SKM-1 (cell line): Measurements from ENCODE around the gene STX10.

Experiments
- DNase-seq: peaks from one replicate; lab custom pipeline; 2025; ENCODE audit not compliant: unreplicated experiment; lab: John Stamatoyannopoulos, UW

The STX10 gene

GRCh38 chr19:13120031-13120430 lies 30.1 kb downstream of the STX10 start:
- no peak for DNase-seq

DNA sequence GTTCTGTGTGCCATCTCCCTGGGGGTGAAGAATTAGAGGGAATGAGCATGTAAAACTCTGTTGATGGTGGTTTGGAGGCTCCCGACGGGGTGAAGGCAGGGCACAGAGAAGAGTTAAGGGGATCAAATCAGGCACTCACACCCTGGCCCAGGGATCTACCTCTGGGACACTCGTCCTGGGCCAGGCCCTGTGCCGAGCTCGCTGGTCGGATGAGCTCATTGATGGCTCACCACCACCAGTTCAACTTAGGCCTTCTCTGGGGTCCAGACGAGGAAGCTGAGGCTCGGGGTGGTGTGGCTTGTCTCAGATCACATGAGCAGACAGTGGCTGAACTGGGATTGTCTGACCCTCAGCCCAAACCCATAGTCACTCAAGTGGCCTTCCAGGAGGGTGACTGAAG lies 30.5 kb downstream of the STX10 start:
- DNase-seq: no peak

DNA sequence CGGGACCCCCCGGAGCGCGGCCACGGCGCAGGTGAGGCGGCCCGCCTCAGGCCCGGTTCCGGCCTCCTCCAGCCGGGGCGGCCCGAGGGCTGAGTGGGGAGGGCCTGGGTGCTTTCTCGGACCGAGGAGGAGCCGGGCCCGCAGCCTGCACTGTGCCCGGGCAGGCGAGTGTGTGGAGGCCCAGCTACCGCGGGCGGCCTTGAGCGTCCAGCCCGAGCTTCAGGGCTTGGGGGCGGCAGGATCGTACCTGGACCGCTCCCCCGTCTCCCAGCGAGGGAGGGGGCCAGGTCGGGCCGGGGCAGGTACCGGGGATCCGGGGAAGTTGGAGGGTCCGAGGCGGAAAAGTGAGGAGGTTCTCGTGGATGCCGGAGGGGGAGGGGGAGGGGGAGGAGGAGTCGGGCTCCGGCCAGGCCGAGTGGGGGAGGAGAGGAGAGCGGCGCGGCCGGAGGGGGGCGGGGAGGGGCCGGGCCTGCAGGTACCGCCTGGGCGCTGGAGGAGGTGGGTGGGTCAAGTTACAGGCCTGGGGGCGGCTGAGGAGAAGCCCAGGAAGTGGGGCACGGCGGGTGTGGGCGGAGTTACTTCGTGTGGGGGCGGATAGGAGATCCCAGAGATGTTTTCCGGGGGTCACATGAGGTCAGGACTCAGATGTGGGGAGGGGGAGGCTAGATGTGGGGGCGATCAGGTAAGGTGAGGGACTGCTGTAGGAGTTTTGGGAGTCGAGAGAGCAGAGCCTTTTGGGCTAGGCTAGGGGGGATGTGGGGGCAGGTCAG lies 31.6 kb downstream of the STX10 start:
- no peak for DNase-seq

DNA sequence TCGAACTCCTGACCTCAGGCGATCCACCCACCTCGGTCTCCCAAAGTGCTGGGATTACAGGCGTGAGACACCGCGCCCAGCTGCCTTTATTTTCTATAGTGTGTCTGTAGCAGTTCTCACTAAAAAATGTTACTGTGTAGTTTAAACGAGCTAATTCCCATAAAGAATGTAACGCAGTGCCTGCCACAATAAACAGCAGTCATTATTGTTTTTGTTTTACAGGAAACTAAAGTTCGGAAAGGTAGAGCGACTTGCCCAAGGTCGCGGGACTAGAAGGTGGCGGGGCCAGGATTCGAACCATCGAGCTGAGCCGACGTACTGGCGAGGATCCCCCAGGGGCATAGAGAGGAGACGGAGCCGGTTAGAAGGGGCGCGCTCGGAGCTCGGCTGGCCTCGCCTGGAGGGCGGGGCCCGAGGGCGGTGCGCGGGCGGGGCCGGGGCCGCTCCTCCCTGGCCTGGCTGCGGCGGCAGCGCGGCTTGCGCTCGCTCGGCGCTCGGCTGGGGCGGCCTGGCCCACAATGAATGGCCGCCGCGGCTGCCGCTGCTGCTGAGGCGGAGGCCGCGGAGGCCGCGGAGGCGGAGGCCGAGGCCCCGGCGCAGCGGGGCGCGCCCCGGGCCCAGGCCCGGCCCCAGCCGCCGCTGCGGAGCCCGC lies 32.3 kb downstream of the STX10 start, which contains the start of gene NACC1:
Gene NACC1 (plus strand): TSS at position 493 of the 652 bp plus-strand sequence. CDS start 16,944 bp downstream, outside the sequence.
- peak; percentile 91 for DNase-seq

DNA sequence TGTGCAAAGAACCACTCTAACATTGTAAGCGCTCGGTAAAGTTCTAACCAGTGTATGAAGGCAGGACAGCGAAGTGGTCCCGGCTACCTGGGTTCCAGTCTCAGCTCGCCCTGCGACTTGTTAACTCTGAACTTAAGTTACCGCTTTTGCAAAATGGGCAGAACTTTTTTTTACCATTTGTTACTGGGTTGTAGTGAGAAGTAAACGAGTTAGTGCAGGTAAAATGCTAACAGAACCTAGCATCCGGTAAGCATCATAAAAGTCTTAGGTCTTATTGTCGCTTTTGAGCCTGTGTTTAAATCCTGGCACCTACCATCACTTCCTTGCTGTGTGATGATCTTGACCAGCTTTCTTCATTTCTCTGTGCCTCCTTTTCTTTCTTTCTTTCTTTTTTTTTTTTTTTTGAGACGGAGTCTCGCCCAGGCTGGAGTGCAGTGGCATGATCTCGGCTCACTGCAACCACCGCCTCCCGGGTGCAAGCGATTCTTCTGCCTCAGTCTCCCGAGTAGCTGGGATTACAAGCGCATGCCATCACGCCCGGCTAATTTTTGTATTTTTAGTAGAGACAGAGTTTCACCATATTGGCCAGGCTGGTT lies 32.9 kb downstream of the STX10 start:
- DNase-seq: no peak

GRCh38 chr19:13116282-13117175 lies 33.6 kb downstream of the STX10 start, which contains the start of gene TRMT1:
TRMT1 (minus strand) TSS chr19:13116740; CDS start chr19:13116399, 341 bp downstream.
- DNase-seq: peak; percentile 71

DNA sequence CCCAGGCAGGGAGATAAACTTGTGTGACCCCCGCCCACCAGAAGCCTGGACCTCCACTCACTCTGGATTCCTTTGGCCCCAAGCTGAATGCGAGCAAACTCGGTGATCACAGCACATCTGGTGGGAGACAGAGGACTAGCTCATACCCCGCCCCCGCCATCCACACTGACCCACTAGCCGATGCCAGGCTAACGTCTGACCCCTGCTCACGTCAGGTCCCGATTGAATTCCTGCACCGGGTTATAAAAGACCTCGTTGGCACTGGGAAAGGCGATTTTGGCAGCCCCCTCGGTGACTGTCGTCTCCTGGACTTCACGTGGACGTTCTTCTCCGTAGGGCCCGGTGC lies 34.3 kb downstream of the STX10 start:
- no peak for DNase-seq

GRCh38 chr19:13112555-13112954 lies 37.6 kb downstream of the STX10 start:
- no peak for DNase-seq

- no peak for DNase-seq
Measured at GRCh38 chr19:13110099-13110610, 40.0 kb downstream of the STX10 start.

DNA sequence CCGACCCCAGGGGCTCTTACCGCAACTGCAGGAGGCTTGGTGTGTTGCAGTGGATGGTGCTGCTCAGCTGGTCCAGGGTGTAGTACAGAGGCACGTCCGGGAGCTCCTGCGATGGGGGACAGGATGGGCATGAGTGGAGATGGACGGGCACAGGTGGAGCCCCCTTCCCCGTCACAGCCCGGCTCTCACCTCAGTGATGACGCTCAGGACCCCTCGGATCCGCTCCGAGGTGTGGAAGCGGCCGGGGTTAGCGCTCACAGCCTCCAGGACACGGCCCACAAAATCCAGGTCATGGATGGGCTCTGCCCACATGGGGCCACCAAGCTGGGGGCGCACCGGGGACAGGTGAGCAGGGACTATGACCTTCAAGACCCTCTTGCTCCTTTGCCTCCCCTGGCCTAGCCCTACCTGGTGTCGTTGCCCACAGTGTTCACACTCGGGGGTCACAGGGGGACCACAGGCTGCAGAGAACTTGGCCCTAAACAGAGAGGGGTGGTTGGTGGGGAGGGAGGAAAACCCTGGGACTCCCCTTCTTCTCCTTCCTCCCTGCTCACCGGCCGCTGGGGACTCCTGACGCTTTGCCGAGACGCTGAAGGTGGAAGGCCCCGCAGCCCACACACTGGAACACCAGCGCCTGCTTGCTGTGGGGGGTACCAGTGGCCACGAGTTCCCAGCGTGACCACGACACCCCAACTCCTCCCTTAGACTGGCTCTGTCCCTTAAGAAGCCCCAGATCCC lies 40.6 kb downstream of the STX10 start:
- DNase-seq: no peak

- no peak for DNase-seq
Measured at GRCh38 chr19:13104848-13105711, 45.1 kb downstream of the STX10 start.

GRCh38 chr19:13104360-13104847 lies 45.8 kb downstream of the STX10 start:
- peak; percentile 71 for DNase-seq

- DNase-seq: no peak
Measured at GRCh38 chr19:13103581-13104359, 46.4 kb downstream of the STX10 start.

GRCh38 chr19:13102666-13103580 lies 47.3 kb downstream of the STX10 start, which contains the start of gene LYL1:
LYL1 (minus strand) TSS chr19:13102858; CDS start chr19:13101171, 1,687 bp downstream.
- DNase-seq: peak; percentile 97

GRCh38 chr19:13102416-13102665 lies 47.8 kb downstream of the STX10 start:
- DNase-seq: no peak

DNA sequence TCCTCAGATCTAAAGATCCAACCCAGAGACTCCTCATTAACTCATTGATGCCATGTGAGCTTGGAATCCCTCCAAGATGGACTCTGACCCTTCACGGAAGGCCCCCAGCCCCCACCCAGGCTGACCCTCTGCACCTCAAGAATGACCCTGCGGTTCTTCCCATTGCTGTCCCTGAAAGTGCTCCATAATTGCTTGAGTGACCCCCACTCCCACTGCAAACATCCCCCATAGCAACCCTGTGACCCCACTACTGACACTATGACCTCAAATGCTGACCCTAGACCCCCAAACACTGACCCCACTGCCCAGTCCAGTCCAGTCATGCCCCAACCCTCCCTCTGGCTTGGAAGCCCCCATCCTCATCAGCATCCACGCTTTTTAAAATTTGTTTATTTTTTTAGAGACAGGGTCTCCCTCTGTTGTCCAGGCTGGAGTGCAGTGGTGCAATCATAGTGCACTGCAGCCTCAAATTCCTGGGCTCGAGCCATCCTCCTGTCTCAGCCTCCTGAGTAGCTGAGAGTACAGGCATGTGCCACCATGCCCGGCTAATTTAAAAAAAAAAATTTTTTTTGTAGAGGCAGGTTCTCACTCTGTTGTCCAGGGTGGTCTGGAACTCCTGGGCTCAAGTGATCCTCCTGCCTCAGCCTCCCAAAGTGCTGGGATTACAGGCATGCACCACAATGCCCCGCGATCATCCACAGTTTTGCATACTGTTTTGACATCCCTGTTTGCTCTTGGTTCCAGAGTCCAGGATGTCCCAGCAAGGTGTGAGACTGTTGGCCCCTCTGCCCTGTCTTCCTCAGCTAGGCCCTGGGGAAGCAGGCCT lies 48.4 kb downstream of the STX10 start:
- no peak for DNase-seq
